GM12874 (cell line): ENCODE results near the gene ATG7.

Source experiments
- CTCF ChIP-seq: IDR thresholded peaks from 2 replicates; pipeline ENCODE4 v1.5.1; 2011; ENCODE audit warnings: low read depth, mild to moderate bottlenecking, control low read depth, low read length, moderate library complexity; ENCODE audit not compliant: insufficient read depth

The ATG7 gene

GRCh38 chr3:11322931-11323330, 50.7 kb downstream of the ATG7 start:
- TF ChIP-seq CTCF, result no peak

- no peak for TF ChIP-seq CTCF
Measured at GRCh38 chr3:11323813-11324212, 51.6 kb downstream of the ATG7 start.

GRCh38 chr3:11327619-11328018, 55.4 kb downstream of the ATG7 start:
- no peak for TF ChIP-seq CTCF

GRCh38 chr3:11328196-11328945, 56.2 kb downstream of the ATG7 start:
- TF ChIP-seq CTCF, result no peak

- no peak for TF ChIP-seq CTCF
Measured at GRCh38 chr3:11329777-11330176, 57.6 kb downstream of the ATG7 start.

GRCh38 chr3:11331101-11331500, 58.9 kb downstream of the ATG7 start:
- no peak for TF ChIP-seq CTCF

GRCh38 chr3:11335056-11335608, 62.9 kb downstream of the ATG7 start:
- peak; percentile 41; the same call in 1 of the 2 replicates for TF ChIP-seq CTCF
